GM19099 (cell line): Measurements from ENCODE around the gene PPP4R1.

Source experiments
- POLR2A ChIP-seq: IDR thresholded peaks from 3 replicates; pipeline ENCODE4 v1.6.1; 2011; ENCODE audit warnings: low read depth; ENCODE audit not compliant: insufficient read length; ENCODE audit errors: extremely low read depth

The PPP4R1 gene

DNA sequence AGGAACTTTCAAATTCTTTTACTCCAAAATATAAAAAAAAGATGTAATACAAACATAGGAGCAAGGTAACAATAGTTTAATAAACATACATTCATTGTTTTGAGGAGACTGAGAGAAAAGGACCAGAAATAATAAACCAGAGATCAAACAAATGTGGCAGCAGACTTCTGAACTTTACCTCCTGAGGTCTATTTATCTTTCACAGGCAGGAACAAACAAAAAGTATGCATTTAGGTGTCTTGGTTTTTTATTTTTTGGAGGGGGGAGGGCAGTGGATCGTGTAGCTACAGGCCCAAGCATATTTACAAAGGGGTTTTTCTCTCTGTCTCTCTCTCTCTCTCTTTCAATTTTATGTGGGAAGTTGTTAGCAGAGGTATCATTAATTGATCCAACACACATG lies 5.6 kb downstream of the PPP4R1 start:
- no peak for TF ChIP-seq POLR2A

DNA sequence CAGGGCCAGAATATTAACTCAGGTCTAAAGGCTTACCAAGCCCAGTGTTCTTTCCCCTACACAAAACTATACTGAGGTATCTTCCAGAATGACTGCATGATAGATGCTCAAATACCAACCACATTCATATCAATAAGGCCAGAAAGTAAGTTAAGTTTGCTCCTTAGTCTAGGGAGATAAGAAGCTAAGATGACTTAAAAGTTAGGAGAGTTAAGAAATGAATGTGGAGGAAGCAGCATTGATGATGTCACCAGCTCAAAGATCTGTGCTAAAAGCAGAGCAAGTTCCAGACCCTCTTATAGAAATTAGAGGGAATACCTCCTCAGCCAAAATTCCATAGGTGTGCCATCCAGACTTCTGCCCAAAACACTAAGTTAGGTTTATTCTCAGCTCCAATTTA lies 6.1 kb downstream of the PPP4R1 start:
- TF ChIP-seq POLR2A: no peak

DNA sequence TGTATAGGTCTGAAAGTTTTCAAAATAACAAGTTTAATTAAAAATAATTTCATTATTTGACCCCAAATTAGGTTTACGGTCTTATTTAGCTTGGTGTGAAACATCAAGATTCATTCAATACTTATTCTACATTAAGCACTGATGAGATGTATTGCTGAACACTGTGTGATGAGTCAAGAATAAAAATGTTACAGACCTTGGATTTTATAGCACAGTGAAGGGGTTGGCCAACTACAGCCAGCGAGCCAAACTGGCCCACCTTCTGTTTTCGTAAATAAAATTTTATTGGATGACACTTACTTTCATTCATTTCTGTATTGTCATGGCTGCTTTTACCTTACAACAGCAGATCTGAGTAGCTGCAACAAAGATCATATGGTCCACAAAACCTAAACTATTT lies 8.3 kb downstream of the PPP4R1 start:
- TF ChIP-seq POLR2A: no peak

DNA sequence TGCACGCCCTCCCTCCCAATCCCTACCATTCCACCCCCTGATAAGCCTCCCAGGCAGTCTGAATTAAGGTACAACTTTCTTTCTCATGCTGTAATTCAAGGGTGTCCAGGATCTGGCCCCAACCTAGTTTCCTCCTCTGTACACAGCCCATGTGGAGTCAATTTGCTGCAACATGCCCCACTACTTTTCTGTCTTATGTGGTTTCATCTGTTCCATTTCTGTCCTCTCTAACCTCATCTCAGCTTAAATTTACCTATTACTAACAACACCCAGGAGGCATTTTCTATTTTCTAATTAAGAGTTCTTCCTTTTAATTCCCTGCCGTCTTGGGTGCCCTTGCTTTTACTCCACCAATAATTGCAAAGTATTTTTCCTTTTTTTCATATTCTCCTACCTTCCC lies 10.0 kb downstream of the PPP4R1 start:
- no peak for TF ChIP-seq POLR2A

DNA sequence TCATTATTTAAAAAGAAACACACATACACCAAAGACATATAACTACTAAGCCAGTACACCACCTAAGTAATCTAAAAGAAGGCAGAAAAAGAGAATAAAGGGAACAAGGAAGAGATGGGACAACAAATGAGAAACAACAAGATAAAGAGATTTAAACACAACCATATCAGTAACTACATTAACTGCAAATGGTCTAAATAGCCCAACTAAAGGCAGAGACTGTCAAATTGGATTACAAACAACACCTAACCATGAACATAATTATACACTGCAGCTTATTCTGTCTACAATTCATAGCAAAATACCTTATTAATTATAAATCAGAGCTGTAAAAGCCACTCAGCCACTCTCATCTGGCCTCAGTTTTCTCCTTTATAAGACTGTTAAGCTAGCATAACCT lies 15.0 kb downstream of the PPP4R1 start:
- no peak for TF ChIP-seq POLR2A

DNA sequence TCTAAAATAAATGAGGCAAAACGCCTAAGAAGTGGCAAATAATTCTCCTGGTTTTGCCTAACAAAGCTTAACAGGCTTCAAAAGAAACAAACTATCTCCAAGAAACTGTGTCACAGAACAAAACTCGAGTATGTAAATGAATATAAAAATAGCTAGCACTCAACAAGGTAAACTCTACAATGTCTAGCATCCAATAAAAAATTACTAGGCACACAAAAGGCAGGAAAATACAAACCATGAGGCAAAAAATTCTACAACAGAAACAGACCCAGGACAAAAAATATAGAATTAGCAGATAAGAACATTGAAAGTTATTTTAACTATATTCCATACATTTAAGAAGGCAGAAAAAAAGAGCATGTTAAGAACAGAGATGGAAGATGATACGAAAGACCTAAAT lies 16.8 kb downstream of the PPP4R1 start:
- no peak for TF ChIP-seq POLR2A

DNA sequence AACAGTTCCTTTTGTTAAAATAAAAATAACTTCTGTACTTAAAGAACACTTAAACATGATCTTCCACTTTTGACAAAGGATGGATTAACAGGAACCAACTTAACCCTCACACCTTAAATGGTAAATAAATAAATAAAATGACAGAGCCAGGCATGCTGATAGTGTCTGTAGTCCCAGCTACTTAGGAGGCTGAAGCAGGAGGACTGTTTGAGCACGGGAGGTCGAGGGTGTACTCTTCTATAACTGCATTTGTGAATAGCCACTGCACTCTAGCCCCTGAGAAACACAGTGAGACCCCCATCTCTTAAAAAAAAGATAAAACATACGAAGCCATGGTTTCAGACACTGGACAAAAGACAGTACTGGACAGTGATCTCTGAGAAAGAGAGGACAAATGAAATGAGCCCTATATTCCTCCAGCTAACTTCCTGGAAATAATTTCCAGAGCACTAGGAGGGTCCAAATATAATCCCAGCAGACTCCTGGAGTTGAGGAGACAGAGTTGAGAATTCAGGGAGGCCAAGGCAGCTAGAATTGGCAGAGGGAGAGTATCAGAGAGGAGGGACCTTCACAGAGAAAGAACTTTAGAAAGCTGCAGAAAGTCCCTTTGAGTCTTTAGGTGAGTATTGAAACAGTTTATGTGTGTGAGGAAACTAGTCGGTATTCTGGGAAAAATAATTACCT lies 17.4 kb downstream of the PPP4R1 start:
- no peak for TF ChIP-seq POLR2A

DNA sequence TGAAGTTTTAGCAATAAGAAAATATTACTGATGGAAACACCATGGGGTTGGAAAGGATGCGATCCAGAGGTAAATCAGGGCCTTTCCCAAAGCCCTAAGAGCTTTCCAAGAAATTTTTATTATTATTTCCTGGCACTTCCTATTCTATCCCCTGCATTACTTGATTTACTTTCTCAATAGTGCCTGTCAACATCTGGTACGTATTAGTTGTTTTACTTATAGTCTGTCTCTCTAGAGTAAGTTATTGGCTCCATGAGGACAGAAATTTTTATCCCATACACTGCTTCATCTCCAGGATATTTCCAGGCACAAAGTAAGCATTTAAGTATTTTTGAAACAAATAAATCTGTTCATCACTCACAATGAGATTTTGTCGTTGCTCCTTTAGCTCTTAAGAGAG lies 18.1 kb downstream of the PPP4R1 start:
- TF ChIP-seq POLR2A: no peak

DNA sequence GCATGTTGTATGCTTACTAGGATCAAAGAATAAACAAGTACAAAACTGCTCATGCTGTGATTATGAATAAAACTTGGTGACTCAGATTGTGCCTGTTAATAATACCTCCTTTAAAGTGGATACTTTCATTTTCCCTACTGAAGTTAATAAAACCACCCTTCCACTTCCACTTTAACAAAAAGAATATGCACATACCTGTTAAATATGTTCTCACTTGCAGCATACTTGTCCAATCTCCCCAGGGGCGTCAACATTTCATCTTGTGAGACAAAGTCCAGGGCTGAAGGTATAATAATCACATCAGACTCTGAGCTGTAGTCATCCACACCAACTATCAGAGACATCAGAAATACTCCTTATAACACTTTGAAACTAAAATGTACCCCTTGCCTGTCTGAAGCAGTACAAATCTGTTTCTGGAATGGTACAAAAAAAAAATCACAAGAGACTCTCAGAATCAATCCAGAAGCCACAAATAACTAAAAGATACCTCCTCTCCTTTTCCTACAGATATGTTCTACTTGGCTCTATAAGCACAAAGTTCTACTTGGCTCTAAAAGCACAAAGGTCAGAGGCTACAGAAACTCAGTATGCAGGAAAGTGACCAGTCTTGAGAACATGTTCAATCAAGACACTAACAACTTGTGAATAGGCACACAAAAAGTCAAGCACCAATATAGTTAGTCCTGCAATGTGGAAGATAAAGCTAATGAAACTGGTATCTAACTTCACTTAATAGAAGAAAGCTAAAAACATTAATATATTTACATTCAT lies 19.3 kb downstream of the PPP4R1 start:
- TF ChIP-seq POLR2A: no peak

DNA sequence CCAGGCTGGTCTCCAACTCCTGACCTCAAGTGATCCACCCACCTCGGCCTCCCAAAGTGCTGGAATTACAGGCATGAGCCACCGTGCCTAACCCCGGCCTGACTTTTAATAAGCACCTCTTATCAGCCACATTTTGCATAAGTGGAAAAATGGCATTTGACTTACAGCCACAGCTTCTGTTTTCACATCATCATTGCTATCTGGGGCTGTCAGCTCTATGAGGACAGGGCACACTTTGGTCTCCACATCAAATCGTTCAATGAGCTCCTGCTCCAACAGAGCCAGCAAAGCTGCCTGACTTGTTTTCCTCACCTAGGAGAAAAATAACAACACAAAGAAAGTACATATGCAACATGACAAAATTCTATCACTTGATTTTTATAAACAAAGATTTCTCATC lies 26.4 kb downstream of the PPP4R1 start:
- no peak for TF ChIP-seq POLR2A

DNA sequence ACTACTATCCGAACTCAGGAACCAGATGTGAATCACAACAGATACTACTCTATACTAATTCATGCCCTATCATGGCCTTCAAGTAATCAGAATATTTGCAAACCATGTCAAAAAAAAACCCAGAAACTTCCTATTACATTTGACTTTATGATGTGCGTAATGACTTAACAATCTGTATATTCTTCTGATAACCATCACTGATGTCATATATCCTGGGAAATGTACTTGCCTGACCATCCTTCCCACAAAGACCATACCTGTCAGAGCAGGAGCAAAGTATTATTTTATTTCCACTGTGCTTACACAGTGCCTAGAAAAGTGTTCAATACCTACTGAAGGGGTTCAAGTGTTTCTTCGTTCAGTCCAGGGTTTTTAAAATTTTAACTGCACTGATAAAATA lies 27.5 kb downstream of the PPP4R1 start:
- TF ChIP-seq POLR2A: no peak

DNA sequence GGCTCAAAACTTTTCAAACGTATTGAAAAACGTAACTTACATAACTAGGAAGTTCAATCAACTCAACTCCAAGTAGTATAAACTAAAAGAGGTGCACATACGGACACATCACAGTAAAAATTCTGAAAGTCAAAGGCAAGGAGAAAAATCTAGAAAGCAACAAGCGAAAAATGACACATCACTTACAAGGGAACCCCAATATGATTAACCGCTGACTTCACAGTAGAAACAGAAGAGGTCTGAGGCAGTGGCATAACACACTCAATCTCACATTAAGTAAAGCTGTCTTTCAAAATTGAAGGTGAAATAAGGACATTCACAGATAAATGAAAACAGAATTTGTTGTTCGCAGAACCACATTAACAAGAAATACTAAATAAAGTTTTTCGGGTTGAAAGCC lies 32.7 kb downstream of the PPP4R1 start:
- TF ChIP-seq POLR2A: no peak

DNA sequence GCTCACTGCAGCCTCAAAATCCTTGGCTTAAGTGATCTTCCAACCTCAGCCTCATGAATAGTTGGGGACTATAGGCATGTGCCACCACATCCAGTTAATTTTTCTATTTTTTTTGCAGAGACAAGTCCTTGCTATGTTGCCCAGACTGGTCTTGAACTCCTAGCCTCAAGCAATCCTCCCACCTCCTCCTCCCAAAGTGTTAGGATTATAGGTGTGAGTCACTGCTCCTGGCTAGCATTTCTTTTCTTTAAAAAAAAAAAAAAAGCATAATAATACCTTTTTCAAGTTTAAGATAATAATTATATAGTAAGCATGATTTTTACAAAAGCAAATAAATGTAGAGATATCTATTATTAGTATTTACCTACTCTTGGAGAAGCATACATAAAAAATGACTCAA lies 36.1 kb downstream of the PPP4R1 start:
- TF ChIP-seq POLR2A: no peak

DNA sequence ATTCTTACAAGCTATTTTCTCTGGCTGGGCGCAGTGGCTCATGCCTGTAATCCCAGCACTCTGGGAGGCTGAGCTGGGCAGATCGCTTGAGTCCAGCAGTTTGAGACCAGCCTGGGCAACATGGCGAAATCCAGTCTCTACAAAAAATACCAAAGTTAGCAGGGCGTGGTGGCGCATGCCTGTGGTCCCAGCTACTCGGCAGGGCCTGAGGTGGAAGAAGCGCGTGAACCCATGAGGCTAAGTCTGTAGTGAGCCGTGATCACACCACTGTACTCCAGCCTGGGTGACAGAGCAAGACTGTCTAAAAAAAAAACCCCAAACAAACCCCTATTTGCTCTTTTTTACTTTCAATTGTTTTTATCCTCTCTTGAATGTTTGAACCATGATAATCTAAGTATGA lies 37.0 kb downstream of the PPP4R1 start:
- TF ChIP-seq POLR2A: no peak

DNA sequence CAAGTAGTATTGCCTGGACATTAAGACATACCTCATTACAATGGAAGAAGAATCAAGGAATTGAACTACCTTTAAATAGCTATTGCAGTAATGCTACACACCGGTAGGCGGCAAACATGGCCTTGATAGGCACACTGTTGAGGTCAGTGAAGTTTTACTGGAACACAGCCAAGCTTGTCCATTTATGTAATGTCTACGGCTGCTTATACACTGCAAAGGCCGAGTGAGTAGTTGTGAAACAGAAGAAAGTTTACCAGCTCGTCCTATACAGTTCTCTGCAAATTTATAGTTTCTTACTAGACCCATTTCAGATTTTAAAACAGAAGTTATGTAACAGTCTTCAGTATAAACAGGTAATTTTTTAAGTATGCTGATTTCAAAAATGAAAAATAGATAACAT lies 38.8 kb downstream of the PPP4R1 start:
- TF ChIP-seq POLR2A: no peak

DNA sequence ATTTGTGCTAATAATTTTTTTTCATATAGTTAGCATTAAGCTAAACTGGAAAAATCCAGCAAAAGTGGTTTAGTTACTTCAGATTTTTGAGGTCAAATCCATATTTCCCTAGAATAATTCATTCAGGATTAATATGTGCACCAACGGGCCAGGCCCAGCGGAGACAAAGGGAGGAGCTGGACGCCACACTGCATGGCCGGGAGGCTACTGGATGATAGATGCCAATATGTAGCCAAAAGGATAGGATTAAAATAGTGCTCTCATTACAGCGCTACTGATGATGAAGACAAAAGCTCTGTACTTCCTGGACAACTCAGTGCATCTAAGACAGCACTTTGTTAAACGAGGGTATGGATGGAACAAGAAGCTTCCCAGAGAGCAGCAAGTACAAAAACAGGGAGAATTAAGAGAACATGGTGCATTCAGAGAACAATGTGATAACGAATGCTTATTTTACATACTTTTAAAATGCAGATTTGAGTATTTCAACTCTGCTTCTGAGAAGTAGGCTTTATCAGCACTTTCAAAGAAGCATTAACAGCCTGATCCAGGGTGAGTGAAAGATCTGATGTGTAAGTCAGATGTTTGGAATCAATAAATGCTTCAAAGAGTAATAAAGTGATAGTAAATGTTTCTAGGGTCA lies 39.8 kb downstream of the PPP4R1 start:
- no peak for TF ChIP-seq POLR2A

DNA sequence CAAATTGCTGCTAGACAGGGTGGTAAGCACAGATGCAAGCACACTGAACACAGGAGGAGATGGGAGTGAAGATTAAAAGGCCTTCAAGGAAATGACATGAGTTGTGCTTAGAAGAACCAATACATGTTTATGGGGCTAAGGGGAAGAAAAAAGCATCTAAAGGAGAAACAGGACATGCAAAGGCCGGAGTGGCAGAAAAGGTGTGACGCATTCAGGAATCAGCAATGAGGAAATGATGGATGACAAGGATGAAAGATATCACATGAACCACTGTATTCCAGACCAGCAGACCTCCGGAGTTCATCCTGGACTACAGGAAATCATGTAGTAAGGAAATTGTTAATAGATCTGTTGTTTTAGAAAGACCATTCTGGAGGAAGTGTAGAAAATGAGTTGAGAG lies 42.8 kb downstream of the PPP4R1 start:
- no peak for TF ChIP-seq POLR2A

DNA sequence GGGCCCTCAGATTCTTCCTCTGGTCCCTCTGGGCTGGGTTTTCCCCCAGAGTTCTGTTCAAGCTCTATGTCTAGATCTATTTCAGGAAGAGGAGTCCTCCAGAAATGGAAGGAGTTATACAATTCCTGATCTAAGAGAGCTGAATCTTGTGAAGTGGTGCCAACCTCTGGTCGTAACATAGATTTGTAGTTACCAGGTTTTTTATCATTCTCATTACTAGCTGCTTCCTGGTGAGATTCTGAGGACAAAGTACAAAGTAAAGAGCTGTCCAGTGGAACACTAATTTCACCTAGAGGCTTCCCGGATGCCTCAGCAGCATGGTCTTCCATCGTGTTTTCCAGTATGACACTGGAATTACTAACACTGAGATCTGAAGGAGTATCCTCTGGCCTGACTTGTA lies 44.1 kb downstream of the PPP4R1 start:
- no peak for TF ChIP-seq POLR2A
